Neutrophil (primary cell): ENCODE measurements around the gene SPACA5B.
"Not testable (repeated sequence)": the region's sequence is repeated elsewhere in the genome, so short reads cannot be mapped to it uniquely, and the experiment has no call there.

Experiments
- H3K27ac ChIP-seq: fragments of 200-600 bp; sonication (generic); 2 replicates; pipeline ENCODE4 v1.5.1; 2016; ENCODE audit warnings: mild to moderate bottlenecking, moderate library complexity
- H3K27me3 ChIP-seq: fragments of 200-600 bp; sonication (generic); 2 replicates; pipeline ENCODE4 v1.6.0; 2016; ENCODE audit warnings: mild to moderate bottlenecking
- H3K36me3 ChIP-seq: fragments of 200-600 bp; sonication (generic); 2 replicates; pipeline ENCODE4 v1.5.1; 2017
- H3K4me1 ChIP-seq, 2 experiments: fragments of 200-600 bp in 1 of 2; sonication (generic) in 1 of 2; 1 replicate in 1 of 2; 2 replicates in 1 of 2; pipeline versions ENCODE4 v1.5.1 to v1.6.1; 2013 to 2016; ENCODE audit warnings: low read depth in 1 of 2, low read length in 1 of 2, mild to moderate bottlenecking in 1 of 2, moderate library complexity in 1 of 2; ENCODE audit not compliant: control insufficient read depth in 1 of 2, insufficient read depth in 1 of 2
- H3K4me3 ChIP-seq, 2 experiments: fragments of 200-600 bp in 1 of 2; sonication (generic) in 1 of 2; 1 replicate in 1 of 2; 2 replicates in 1 of 2; pipeline ENCODE4 v1.5.1; 2013 to 2016; ENCODE audit warnings: low read depth in 1 of 2, low read length in 1 of 2, mild to moderate bottlenecking in 1 of 2, moderate library complexity in 1 of 2
- H3K9me3 ChIP-seq: fragments of 200-600 bp; sonication (generic); 2 replicates; pipeline ENCODE4 v1.5.1; 2016
- TF ChIP-seq, protein P1 (sequence below): fragments of 200-600 bp; sonication (generic); IDR thresholded peaks from 2 replicates; pipeline ENCODE4 v1.5.1; 2016; ENCODE audit warnings: antibody characterized with exemption

Gene SPACA5B

DNA sequence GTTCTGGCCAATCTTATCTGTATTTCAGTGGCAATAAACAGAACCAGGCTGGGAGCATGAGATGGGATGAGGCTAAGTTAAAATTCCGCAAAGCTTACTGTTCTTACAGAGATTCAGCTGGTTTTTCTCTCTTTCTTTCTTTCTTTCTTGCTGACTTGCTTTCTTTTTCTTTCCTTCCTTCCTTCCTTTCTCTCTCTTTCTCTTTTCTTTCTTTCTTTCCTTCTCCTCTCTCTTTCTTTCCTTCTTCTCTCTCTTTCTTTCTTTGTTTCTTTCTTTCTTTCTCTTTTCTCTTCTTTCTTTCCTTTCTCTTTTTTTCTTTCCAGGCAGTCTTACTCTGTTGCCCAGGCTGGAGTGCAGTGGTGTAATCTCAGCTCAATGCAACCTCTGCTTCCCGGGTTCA is 24.4 kb downstream of the SPACA5B start:
- H3K27ac ChIP-seq = no peak overlapping the region
- H3K27me3 ChIP-seq = no peaks in the 10 kb centered on the region
- TF ChIP-seq, protein P1, sequence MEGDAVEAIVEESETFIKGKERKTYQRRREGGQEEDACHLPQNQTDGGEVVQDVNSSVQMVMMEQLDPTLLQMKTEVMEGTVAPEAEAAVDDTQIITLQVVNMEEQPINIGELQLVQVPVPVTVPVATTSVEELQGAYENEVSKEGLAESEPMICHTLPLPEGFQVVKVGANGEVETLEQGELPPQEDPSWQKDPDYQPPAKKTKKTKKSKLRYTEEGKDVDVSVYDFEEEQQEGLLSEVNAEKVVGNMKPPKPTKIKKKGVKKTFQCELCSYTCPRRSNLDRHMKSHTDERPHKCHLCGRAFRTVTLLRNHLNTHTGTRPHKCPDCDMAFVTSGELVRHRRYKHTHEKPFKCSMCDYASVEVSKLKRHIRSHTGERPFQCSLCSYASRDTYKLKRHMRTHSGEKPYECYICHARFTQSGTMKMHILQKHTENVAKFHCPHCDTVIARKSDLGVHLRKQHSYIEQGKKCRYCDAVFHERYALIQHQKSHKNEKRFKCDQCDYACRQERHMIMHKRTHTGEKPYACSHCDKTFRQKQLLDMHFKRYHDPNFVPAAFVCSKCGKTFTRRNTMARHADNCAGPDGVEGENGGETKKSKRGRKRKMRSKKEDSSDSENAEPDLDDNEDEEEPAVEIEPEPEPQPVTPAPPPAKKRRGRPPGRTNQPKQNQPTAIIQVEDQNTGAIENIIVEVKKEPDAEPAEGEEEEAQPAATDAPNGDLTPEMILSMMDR = no peak
- no peaks in the 10 kb centered on the region for H3K9me3 ChIP-seq
- H3K36me3 ChIP-seq = no peaks in the 10 kb centered on the region
- no peaks in the 10 kb centered on the region for H3K4me1 ChIP-seq
- H3K4me3 ChIP-seq = no peak overlapping the region

DNA sequence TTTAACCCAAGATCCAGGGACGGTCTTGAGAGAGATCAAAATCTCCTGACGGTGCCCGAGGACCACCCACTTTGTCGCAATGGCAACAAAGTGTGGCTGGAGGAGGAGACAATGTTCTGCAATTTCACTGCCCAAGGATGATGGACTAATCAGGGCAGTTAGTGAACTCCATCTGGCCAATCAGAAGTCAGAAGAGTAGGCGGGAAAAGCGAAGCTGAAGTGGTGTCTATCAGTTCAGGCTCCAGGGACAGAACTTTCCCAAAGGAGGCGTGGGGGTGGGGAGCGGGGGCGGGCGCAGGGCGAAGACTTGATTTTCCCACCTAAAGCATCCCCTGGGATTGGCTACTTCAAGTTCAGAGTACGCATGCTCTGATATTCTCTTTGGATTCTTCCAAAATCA is 25.6 kb downstream of the SPACA5B start:
- TF ChIP-seq, protein P1 = no peak
- Histone ChIP-seq H3K9me3 (no peaks in the 10 kb centered on the region), H3K27ac (no peak overlapping the region), H3K36me3 (no peaks in the 10 kb centered on the region), H3K27me3 (no peaks in the 10 kb centered on the region), H3K4me3 (no peak overlapping the region), H3K4me1 (no peaks in the 10 kb centered on the region)

DNA sequence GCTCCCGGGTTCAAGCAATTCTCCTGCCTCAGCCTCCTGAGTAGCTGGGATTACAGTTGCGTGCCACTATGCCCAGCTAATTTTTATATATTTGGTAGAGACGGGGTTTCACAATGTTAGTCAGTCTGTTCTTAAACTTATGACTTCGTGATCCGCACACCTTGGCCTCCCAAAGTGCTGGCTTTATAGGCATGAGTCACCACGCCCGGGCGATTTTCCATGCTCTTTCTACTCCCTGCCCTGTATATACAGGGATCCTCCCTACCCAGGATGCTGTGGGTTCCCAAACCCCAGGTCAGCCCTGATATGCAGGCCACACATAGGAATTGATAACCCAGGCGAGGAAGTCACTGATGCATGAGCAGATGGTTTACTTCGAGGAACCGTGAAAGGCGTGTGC is 34.8 kb downstream of the SPACA5B start:
- TF ChIP-seq, protein P1 = no peak
- Histone ChIP-seq H3K4me1 (no peaks in the 10 kb centered on the region), H3K27me3 (no peaks in the 10 kb centered on the region), H3K4me3 (no peak overlapping the region), H3K27ac (no peak overlapping the region), H3K9me3 (no peaks in the 10 kb centered on the region), H3K36me3 (no peaks in the 10 kb centered on the region)

DNA sequence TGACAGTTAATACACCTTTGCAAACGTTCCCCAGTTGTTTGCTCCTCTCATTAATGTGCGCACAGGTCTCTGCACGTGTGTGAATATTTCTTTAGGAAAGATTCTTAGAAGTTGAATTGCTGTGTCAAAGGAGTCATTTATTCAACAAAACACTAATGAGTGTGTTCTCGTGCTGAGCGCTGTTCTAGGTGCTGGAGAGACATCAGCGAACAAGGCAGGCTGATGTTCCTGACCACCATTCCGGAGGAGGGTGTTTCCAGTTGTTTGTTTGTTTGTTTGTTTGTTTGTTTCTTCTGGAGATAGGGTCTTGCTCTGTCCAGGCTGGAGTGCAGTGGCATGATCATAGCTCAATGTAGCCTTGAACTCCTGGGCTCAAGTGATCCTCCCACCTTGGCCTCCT is 35.9 kb downstream of the SPACA5B start:
- H3K36me3 ChIP-seq, H3K9me3 ChIP-seq, H3K27me3 ChIP-seq, H3K4me3 ChIP-seq, H3K4me1 ChIP-seq, H3K27ac ChIP-seq: not testable (repeated sequence)

DNA sequence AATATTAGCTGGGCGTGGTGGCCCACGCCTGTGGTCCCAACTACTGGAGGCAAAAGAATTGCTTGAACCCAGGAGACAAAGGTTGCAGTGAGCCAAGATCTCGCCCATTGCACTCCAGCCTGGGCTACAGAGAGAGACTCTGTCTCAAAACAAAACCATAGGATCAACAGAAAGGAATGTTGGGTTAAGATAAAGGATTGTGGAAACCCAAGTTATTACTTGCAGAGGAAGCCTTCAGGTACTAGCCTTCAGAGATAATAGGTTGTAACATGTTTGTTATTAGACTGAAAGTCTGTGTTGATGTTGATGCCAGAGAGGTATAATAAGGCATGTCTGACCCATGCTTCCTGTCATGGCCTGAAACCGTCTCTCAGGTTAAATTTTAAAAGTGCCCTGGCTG is 49.3 kb downstream of the SPACA5B start:
- Histone ChIP-seq H3K27ac (no peak overlapping the region), H3K4me3 (no peak overlapping the region), H3K4me1 (no peaks in the 10 kb centered on the region), H3K9me3 (no peaks in the 10 kb centered on the region), H3K27me3 (no peaks in the 10 kb centered on the region), H3K36me3 (no peaks in the 10 kb centered on the region)
- TF ChIP-seq, protein P1 = no peak

DNA sequence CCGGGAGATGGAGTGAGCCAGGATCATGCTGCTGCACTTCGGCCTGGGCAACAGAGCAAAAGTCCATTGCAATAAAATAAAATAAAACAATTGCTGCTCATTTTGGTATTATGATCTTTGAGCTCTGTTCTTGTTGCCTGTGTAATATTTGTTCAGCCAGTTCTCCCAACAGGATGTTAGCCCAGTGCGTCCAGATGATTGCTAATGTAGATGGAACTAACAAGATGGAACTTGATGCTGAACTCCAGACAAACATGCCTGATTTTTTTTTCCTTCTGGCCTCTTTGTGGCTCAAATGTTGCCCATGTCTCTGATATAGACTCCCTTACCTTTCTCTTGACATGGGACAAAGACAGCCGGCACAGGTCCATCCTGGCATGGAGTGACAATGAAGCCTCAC is 50.4 kb downstream of the SPACA5B start:
- Histone ChIP-seq H3K4me3 (no peak overlapping the region), H3K27me3 (no peaks in the 10 kb centered on the region), H3K27ac (no peak overlapping the region), H3K9me3 (no peaks in the 10 kb centered on the region), H3K4me1 (no peaks in the 10 kb centered on the region), H3K36me3 (no peaks in the 10 kb centered on the region)
- TF ChIP-seq, protein P1 = no peak

DNA sequence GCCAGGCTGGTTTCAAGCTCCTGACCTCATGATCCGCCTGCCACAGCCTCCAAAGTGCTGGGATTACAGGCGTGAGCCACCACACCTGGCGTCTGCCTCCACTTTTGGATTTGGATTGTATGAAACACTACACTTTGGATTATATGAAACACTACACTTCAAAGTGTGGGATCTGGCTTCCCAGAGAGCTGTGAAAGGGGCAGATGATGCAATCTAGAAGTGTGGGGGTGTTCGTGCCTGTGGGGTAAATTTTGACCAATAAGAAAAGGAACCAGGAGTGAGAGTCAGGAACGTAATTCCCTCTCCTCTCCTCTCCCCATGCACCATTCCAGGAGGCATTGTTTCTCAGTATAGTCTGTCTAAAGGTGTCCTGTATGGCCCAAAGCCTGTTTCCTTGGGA is 51.5 kb downstream of the SPACA5B start:
- not testable (repeated sequence) for H3K27ac ChIP-seq, H3K36me3 ChIP-seq, H3K4me3 ChIP-seq

More for the DNA sequence above, 51.5 kb downstream of the SPACA5B start:
- not testable (repeated sequence) for H3K4me1 ChIP-seq, H3K9me3 ChIP-seq, H3K27me3 ChIP-seq
